Measurements from ENCODE around the gene REV3L. TPM values are rescaled to one million over a fixed set of nuclear protein-coding genes. Genes with fewer than 3 reads are reported as not detected.

The REV3L gene
- total and polyA plus RNA-seq, 2 of the 8 experiments (the other 6 are each of a cell fraction or from before 2014, with no cell fraction given), result 2.1 to 6.6 TPM

GRCh38 chr6:111406200-111406721, 76.8 kb downstream of the REV3L start:
- 81% methylated on average over 3 of the region's 3 CpGs; no CpG with 5 or more reads in 1 of the 2 experiments for WGBS, 2 experiments (ENCODE audit: extremely low coverage in 1 of 2, insufficient coverage in 1 of 2, insufficient read length in 1 of 2, insufficient replicate concordance in 2 of 2, low coverage in 1 of 2, low lambda C conversion rate in 2 of 2, missing lambda C conversion rate in 1 of 2)
- no peak overlapping the region for H3K18ac ChIP-seq (ENCODE audit: extremely low read depth, low read length)
- no peak for FAIRE-seq

More at GRCh38 chr6:111406200-111406721, 76.8 kb downstream of the REV3L start:
- Histone ChIP-seq H3K4me1 (replicated peaks in 1 of 4; ENCODE audit: control insufficient read depth in 3 of 4, insufficient read depth in 4 of 4, low read length in 3 of 4) (no peaks in the 10 kb centered on the region), H3K9me3 (ENCODE audit: insufficient read depth in 2 of 2, low read depth in 1 of 2, low read length in 1 of 2) (no peaks in the 10 kb centered on the region), H3K23me2 (ENCODE audit: low read depth, low read length) (no peaks in the 10 kb centered on the region), H3K23ac (ENCODE audit: insufficient read length) (no peak overlapping the region), H3K79me2 (ENCODE audit: control insufficient read depth in 1 of 2, insufficient read depth in 2 of 2, low read length in 2 of 2) (no peaks in the 10 kb centered on the region), H4K91ac (replicated peaks; ENCODE audit: insufficient read length, low read length) (no peak overlapping the region), H2AFZ (ENCODE audit: low read length) (no peak overlapping the region), H2AK5ac (ENCODE audit: low read depth, low read length) (no peak overlapping the region), H4K8ac (ENCODE audit: extremely low read depth, insufficient read depth, low read length) (no peak overlapping the region), H3K56ac (replicated peaks; ENCODE audit: insufficient read length, low read depth, low read length) (no peak overlapping the region), H3K4ac (replicated peaks; ENCODE audit: insufficient read length, low read depth, low read length) (no peak overlapping the region), H2BK120ac (replicated peaks; ENCODE audit: low read depth, low read length) (no peak overlapping the region), H3K14ac (ENCODE audit: insufficient read length) (no peak overlapping the region), H2BK20ac (ENCODE audit: low read length) (no peak overlapping the region), H2BK12ac (ENCODE audit: low read depth, low read length) (no peak overlapping the region), H3K36me3 (ENCODE audit: control insufficient read depth in 2 of 4, insufficient read depth in 4 of 4, low read length in 3 of 4) (peaks cover 0 to 4% (median 0%) of the 10 kb centered on the region in 4 experiments; a peak in 2 of 8 replicates), H3K4me2 (ENCODE audit: insufficient read depth in 1 of 2, low read depth in 2 of 2, low read length in 2 of 2) (no peak overlapping the region), H4K5ac (ENCODE audit: insufficient read length, low read depth, low read length) (no peak overlapping the region), H3K27me3 (replicated peaks in 1 of 4; ENCODE audit: control insufficient read depth in 3 of 4, extremely low read depth in 1 of 4, insufficient read depth in 3 of 4, low read length in 3 of 4) (no peaks in the 10 kb centered on the region), H3K9ac (replicated peaks in 1 of 4; ENCODE audit: extremely low read depth in 1 of 4, low read depth in 3 of 4, low read length in 3 of 4) (no peak overlapping the region), H3K79me1 (ENCODE audit: low read depth, low read length) (no peaks in the 10 kb centered on the region), H2BK5ac (ENCODE audit: low read depth, low read length) (no peak overlapping the region), H4K20me1 (replicated peaks in 1 of 2; ENCODE audit: control insufficient read depth in 1 of 2, insufficient read depth in 2 of 2, low read length in 2 of 2) (peaks cover 0 to 2% of the 10 kb centered on the region in 2 experiments), H3K4me3 (ENCODE audit: extremely low read depth in 1 of 4, insufficient read depth in 2 of 4, low read depth in 3 of 4, low read length in 4 of 4) (no peak overlapping the region), H3K27ac (ENCODE audit: low read depth, low read length) (no peak overlapping the region), H2BK15ac (ENCODE audit: low read length) (no peak overlapping the region)
- TF ChIP-seq GTF2F1 (IDR thresholded peaks at IDR 0.05; ENCODE audit: borderline replicate concordance, low read depth, low read length) (no peak), JUN (IDR thresholded peaks at IDR 0.05; ENCODE audit: low read depth, low read length) (no peak), EP300 (IDR thresholded peaks at IDR 0.05; ENCODE audit: borderline replicate concordance in 1 of 2, low read depth in 2 of 2, low read length in 2 of 2) (no peak), TBP (IDR thresholded peaks at IDR 0.05; ENCODE audit: low read depth, low read length) (no peak)
- POLR2A ChIA-PET (ENCODE audit: partially characterized antibody), result no interaction called here
- CTCF ChIA-PET (ENCODE audit: partially characterized antibody), result no interaction called here
- no peak for DNase-seq (ENCODE audit: low read depth in 1 of 2, low spot score in 2 of 2)

Measured in H1 (cell line).